Head of caudate nucleus (tissue), 42 donors: ENCODE measurements around the gene TECR.

ENCODE experiments used
- DNase-seq, 42 donors: peaks; one replicate each; pipeline versions ENCODE4 v3.0.0 to v3.0.0-alpha.2; 2020 to 2021; ENCODE audit warnings: mixed read lengths in 7 of 42
- intact Hi-C: fragments of 100-400 bp; cut with DNase I; formaldehyde crosslinking; loops from one replicate; pipeline ENCODE4 v1.15.0; 2022

The TECR gene

GRCh38 chr19:14505488-14506239, 23.7 kb upstream of the TECR start:
- intact Hi-C loops = no loop called here
- DNase-seq = peak in 29 of 42 donors; percentile 29 to 76 (median 49)

- intact Hi-C loops = no loop called here
- DNase-seq = no peak
Measured at GRCh38 chr19:14507704-14508542, 21.5 kb upstream of the TECR start.

DNA sequence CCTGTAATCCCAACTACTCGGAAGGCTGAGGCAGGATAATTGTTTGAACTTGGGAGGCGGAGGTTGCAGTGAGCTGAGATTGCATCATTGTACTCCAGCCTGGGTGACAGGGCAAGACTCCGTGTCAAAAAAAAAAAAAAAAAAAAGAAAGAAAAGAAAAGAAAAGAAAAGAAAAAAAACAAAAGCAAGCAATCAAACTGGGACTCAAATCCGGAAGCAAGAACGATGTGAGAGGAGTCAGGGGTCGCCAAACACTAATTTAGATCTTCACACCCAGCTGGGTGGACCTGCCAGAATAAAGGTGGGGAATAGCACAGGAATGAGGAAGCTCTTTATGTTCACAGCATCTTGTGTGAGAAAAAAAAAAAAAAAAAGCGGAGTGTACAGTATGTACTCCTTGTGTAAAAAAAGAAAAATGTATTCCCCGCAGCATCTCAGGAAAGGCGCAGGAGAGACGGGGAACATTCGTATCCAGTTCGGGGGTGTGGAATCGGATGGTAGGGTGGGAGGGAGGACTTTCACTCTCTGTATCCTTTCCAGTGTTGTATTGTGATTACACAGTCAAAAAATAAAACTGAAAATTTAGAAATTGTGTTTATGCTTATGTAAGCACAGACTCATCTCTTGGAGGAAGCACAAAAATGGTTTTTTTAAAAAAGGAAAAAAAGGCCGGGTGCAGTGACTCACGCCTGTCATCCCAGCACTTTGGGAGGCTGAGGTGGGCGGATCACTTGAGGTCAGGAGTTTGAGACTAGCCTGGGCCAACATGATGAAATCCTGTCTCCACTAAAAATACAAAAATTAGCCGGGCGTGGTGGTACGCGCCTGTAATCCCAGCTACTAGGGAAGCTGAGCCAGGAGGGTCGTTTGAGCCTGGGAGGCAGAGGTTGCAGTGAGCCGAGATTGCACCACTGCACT, 18.8 kb upstream of the TECR start:
- peak in 34 of 42 donors; percentile 30 to 86 (median 60) for DNase-seq
- intact Hi-C loops = no loop called here

DNA sequence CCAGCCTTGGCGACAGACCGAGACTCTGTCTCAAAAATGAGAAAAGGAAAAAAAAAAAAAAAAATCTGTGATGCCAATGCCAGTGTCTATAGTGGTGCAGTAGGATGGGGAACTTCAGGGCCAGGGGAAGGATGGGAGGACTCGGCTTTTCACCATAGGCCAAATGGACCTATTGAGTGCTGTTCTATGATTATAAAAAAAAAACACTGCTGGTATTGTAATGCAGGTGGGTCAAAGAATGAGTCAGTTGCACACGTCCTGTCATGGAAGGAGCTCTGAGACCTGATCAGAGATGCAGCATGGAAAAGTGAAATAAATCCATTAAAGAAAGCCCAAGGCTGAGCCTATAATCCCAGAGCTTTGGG, 18.2 kb upstream of the TECR start:
- no peak for DNase-seq
- intact Hi-C loops = no loop called here

DNA sequence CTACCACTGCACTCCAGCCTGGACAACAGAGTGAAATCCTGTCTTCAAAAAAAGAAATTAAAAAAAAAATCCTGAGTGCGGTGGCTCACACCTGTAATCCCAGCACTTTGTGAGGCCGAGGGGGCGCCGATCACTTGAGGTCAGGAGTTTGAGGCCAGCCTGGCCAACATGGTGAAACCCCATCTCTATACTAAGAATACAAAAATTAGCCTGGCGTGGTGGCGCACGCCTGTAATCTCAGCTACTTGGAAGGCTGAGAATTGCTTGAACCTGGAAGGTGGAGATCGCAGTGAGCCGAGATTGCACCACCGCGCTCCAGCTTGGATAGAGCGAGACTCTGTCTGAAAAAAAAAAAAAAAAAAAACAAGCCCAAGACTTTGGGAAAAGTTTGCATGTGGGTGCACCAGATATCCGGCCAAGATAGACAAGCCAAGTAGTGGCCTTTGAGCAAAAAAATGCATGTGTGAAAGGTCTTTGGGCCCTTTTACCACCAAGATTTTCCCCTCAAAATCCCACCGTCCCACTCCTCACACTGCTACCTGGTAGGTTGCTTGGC, 16.9 kb upstream of the TECR start:
- intact Hi-C loops = no loop called here
- no peak for DNase-seq

GRCh38 chr19:14514215-14514863, 15.1 kb upstream of the TECR start:
- intact Hi-C loops = no loop called here

GRCh38 chr19:14515501-14516047, 13.8 kb upstream of the TECR start:
- intact Hi-C loops = no loop called here
- peak in 4 of 42 donors; percentile 50 to 70 (median 64) for DNase-seq

More at GRCh38 chr19:14514215-14514863, 15.1 kb upstream of the TECR start:
- DNase-seq = peak in 1 of 42 donors; percentile 65

DNA sequence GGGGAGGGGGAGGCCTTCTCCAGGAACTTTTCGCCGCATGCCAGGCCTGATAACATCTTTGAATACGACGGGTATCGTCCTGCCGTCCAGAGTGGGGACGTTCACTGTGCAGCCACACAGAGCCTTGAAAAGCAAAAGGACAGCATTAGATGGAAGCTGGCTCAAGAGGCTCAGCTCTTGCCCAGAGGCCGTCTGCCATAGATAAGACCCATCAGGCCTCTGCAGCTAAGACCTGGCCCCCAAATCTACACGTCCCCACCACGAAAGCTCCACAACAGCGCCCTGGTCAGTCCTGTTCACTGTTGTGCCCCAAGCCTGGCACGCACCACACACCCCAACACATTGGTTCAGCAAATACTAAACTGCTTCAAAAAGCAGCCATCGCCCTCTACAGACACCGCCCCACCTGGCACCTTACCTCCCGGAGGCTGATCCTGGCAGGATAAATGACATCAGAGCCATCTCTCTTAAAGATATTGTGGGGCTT, 13.3 kb upstream of the TECR start:
- intact Hi-C loops = no loop called here
- peak in 1 of 42 donors; percentile 45 for DNase-seq

DNA sequence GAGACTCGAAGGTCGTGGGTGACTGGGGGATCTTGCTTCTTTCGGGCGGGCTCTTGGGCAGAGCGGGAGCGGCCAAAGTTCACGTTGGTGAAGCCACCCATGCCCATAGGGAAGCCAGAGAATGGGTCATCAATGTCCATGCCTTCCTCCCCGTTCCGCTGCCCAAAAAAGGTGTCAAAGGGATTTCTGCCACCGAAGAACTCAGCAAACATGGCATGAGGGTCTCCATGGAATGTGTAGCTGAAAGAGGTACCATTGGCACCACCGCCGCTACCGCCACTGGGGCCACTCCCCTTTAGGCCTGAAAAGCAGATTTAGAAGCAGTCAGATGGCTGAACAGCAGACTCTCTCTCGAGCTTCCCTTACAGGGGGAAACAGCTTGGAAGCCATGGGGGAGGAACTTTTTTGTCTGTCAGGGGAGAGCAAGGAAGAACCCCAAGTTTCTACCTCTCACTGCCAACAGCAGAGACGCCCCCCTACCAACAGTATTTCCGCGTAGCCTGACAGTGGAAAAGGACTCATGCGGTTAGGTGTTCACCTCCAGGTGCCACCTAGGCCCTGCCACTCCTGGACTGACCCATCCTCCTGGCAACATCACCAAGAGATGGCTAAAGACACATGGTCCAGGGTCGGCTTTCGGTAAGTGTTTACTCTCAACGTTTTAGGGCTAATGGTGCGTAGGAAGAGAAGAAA, 12.5 kb upstream of the TECR start:
- intact Hi-C loops = no loop called here
- peak in 7 of 42 donors; percentile 10 to 63 (median 31) for DNase-seq

DNA sequence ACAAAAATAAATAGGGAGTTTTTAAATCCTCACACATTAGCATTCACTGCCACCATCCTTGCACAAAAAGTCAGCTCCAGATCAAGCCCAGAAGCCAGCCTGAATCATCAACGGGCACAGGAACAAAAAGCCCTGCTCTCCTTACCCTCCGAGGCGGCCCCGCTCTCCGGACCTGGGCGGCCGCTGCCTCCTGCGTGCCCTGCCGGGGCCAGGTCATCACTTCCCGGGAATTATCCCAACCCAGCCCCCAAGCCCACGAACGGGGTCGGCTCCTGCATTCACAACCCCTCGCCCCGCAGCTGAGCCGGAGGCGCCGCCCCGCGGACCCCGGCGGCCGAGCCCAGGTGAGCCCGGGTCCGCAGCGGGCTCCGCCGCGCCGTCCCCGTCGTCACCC, 12.0 kb upstream of the TECR start:
- peak in 4 of 42 donors; percentile 22 to 56 (median 34) for DNase-seq
- intact Hi-C loops = no loop called here

DNA sequence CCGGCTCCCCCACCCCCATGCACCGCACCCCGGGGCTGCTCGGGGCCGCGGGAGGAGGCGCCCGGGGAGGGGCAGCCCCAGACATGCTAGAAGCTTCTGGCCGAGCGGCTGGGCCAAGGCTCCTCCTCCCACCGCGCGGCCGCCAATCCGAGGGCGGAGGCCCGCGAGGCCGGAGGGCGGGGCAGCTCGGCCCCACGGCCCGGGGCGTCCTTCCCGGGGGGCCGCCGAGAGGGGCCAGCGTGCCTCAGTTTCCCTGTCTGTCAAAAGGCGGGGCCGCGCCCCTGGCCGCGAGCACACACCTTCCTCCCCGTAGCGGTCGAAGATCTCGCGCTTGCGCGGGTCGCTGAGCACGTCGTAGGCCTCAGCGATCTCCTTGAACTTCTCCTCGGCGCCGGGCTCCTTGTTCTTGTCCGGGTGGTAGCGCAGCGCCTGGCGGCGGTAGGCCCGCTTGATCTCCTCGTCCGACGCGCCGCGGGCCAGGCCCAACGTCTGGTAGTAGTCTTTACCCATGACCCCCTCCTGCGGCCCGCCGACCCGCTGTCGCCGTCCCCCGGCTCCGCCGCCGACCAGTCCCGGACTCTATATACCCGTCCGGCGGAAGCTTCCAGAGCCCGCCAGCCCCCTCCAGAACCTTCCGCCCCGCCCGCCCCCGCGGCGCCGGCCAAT, 11.4 kb upstream of the TECR start, which contains the start of gene DNAJB1:
Gene DNAJB1 (minus strand): TSS at position 558 of the 666 bp plus-strand sequence. CDS start 48 bp downstream, at position 510.
- intact Hi-C loops = no loop called here
- peak; percentile 49 to 92 (median 85) for DNase-seq

- intact Hi-C loops = no loop called here
- DNase-seq = no peak
Measured at GRCh38 chr19:14519245-14519859, 10.0 kb upstream of the TECR start.

DNA sequence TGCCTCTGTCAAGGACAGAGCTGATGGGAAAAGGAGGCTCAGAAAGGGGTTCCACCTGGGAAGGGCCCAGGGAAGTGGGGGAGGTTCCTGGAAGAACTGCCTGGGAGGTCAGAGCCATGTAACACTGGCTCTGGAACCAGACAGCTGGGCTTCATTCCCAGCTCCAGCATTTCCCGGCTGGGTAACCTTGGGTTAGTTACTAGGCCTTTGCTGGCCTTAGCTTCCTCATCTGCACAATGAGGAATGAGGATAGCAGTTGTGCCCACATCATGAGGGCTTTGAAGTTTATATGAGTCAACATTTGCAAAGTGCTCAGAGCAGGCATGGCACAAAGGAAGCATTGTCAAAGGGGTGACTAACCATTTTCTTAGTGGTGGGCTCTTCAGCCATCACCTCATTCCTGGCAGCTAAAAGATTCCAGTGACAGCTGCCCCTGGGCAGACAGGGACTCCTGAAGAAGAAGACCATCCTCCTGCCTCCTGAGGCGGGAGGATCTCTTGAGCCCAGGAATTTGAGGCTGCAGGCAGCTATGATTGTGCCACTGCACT, 9.5 kb upstream of the TECR start:
- DNase-seq = peak in 4 of 42 donors; percentile 37 to 66 (median 51)
- intact Hi-C loops = no loop called here

DNA sequence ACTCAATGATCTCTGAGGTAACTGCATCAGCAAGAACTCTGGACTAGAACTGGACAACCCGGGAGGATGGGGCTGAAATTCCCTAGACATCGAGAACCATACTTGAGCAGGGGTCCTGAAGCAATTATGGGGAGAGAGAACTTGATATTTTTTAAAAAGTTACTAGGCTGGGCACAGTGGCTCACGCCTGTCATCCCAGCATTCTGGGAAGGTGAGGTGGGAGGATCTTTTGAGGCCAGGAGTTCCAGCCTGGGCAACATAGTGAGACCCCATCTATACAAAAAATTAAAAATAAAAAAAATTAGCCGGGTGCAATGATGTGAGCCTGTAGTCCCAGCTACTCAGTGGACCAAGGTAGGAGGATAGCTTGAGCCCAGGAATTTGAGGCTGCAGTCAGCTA, 8.9 kb upstream of the TECR start:
- intact Hi-C loops = no loop called here
- no peak for DNase-seq

DNA sequence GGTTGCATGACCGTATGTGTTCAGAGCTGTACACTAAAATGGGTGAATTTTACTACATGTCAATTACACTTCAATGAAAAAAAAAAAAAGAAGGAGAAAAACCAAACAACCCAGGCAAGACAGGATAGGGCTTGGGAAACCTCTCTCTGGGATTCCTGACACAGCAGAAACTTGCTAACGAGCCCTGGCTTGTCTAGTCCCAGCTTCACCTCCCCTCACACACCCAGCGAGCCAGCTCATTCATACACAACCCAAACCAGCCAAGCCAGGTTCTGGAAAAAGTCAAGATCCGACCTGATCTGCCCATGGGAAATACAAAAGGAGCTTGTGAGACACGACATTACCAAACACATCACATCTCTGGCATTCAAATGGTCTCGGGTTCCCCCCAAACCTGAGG, 3.7 kb upstream of the TECR start:
- DNase-seq = no peak
- intact Hi-C loops = no loop called here

- intact Hi-C loops = no loop called here
- no peak for DNase-seq
Measured at GRCh38 chr19:14526423-14526822, 3.0 kb upstream of the TECR start.
